GM21390 (cell line): ENCODE measurements around the gene C1orf122.

Source experiments
- ATAC-seq: cut with Tn5 transposase; IDR thresholded peaks from one replicate; pipeline ENCODE4 v1.9.1; 2021; ENCODE audit not compliant: unreplicated experiment

Gene C1orf122

GRCh38 chr1:37797750-37798345 lies 9.7 kb upstream of the C1orf122 start:
- ATAC-seq: no peak

- ATAC-seq: no peak
Observed at GRCh38 chr1:37802439-37802838, 5.2 kb upstream of the C1orf122 start.

- no peak for ATAC-seq
Observed at GRCh38 chr1:37807220-37807554, 403 bp upstream of the C1orf122 start.

- peak; percentile 32 for ATAC-seq
Observed at GRCh38 chr1:37808369-37809319, 1.1 kb downstream of the C1orf122 start.

- ATAC-seq: no peak
Observed at GRCh38 chr1:37809942-37810341, 2.4 kb downstream of the C1orf122 start.

- no peak for ATAC-seq
Observed at GRCh38 chr1:37811027-37811655, 3.6 kb downstream of the C1orf122 start.

- ATAC-seq: no peak
Observed at GRCh38 chr1:37813529-37814145, 6.0 kb downstream of the C1orf122 start.

GRCh38 chr1:37814252-37814651 lies 6.7 kb downstream of the C1orf122 start:
- ATAC-seq: no peak

GRCh38 chr1:37817481-37817880 lies 9.9 kb downstream of the C1orf122 start:
- no peak for ATAC-seq

- no peak for ATAC-seq
Observed at GRCh38 chr1:37821481-37821880, 13.9 kb downstream of the C1orf122 start.

GRCh38 chr1:37822906-37823815 lies 15.6 kb downstream of the C1orf122 start:
- no peak for ATAC-seq

- no peak for ATAC-seq
Observed at GRCh38 chr1:37824001-37824400, 16.4 kb downstream of the C1orf122 start.

GRCh38 chr1:37825506-37825905 lies 17.9 kb downstream of the C1orf122 start:
- no peak for ATAC-seq

- ATAC-seq: no peak
Observed at GRCh38 chr1:37828410-37829074, 21.0 kb downstream of the C1orf122 start.

GRCh38 chr1:37831109-37831508 lies 23.5 kb downstream of the C1orf122 start:
- ATAC-seq: no peak

- ATAC-seq: no peak
Observed at GRCh38 chr1:37831809-37832208, 24.2 kb downstream of the C1orf122 start.

GRCh38 chr1:37836788-37837187 lies 29.2 kb downstream of the C1orf122 start:
- no peak for ATAC-seq

- no peak for ATAC-seq
Observed at GRCh38 chr1:37839676-37840075, 32.1 kb downstream of the C1orf122 start.

- ATAC-seq: no peak
Observed at GRCh38 chr1:37840711-37841110, 33.1 kb downstream of the C1orf122 start.

- ATAC-seq: no peak
Observed at GRCh38 chr1:37841652-37842051, 34.1 kb downstream of the C1orf122 start.
